NB4 (cell line): ENCODE results near the gene MSH2.
A peak's percentile ranks its signal among the peaks of the same experiment; 100 is the strongest.

ENCODE experiments used
- DNase-seq: peaks from one replicate; pipeline ENCODE4 v3.0.0; 2010; ENCODE audit warnings: low read depth
- H3K4me3 ChIP-seq: one replicate; pipeline ENCODE4 v1.5.1; 2011; ENCODE audit warnings: mild to moderate bottlenecking, low read depth, low read length, moderate library complexity
- CTCF ChIP-seq: IDR thresholded peaks from one replicate; pipeline ENCODE4 v1.5.1; 2012; ENCODE audit warnings: low read depth, low read length
- MYC ChIP-seq: IDR thresholded peaks from 2 replicates; pipeline ENCODE4 v1.6.1; 2011; ENCODE audit warnings: low read depth, low read length
- POLR2A ChIP-seq: IDR thresholded peaks from 2 replicates; pipeline ENCODE4 v1.6.1; 2011; ENCODE audit warnings: mild to moderate bottlenecking; ENCODE audit not compliant: insufficient read length; ENCODE audit errors: extremely low read depth
- TF ChIP-seq, protein P1 (sequence below): IDR thresholded peaks from 2 replicates; pipeline ENCODE4 v1.6.1; 2011; ENCODE audit warnings: low read depth, low read length

MSH2 gene

DNA sequence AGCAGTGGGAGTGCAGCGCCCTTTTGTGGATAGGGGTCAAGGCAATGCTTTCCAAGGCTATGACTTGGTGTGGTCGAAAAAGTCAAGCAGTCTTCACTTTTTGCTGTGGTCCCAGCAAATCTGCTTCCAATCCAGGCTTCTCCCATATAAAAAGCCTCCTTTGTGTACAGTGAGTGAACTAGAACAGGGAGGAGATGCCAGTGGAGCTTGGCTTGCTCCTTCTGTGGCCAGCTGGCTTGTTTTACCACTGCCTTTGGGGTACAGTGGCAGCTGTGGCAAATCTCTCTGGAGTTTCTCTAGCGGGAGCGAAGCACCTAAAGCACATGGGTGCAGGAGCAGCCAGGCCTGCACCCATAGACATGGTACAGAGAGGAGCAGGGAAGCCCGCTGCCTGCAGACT, 103.5 kb downstream of the MSH2 start:
- no peak for DNase-seq
- TF ChIP-seq POLR2A (no peak), MYC (no peak), CTCF (no peak)
- TF ChIP-seq, protein P1, sequence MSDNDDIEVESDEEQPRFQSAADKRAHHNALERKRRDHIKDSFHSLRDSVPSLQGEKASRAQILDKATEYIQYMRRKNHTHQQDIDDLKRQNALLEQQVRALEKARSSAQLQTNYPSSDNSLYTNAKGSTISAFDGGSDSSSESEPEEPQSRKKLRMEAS = no peak
- no peak overlapping the region for H3K4me3 ChIP-seq

GRCh38 chr2:47508080-47508479, 105.1 kb downstream of the MSH2 start:
- no peak overlapping the region for H3K4me3 ChIP-seq
- TF ChIP-seq MYC = no peak
- no peak for DNase-seq

DNA sequence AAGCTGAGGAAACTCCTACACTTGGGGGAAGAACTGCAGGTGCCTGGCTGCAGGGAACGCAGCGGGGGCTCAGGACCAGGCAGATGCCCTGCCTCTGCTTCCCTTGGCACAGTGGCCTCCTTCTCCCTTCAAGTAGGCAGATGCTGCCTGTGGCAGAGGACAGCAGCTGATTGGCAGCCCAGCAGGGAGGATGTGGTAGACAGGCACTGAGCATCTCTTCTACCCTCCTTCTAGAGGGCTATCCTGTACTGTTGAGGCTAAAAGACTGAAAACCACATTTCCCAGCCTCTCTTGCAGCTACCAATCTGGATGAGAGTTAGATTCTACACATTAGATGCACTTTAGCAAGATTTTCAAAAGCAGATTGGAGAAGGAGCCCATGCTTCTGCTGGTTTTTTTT, 105.7 kb downstream of the MSH2 start:
- TF ChIP-seq MYC = no peak
- no peak for TF ChIP-seq POLR2A
- TF ChIP-seq CTCF = no peak
- TF ChIP-seq, protein P1 = no peak
- DNase-seq = peak; percentile 30
- H3K4me3 ChIP-seq = no peak overlapping the region

- no peak overlapping the region for H3K4me3 ChIP-seq
- peak; percentile 66 for DNase-seq
- TF ChIP-seq CTCF (no peak), POLR2A (no peak), MYC (no peak)
- TF ChIP-seq, protein P1 = no peak
Measured at GRCh38 chr2:47509250-47509649, 106.3 kb downstream of the MSH2 start.

DNA sequence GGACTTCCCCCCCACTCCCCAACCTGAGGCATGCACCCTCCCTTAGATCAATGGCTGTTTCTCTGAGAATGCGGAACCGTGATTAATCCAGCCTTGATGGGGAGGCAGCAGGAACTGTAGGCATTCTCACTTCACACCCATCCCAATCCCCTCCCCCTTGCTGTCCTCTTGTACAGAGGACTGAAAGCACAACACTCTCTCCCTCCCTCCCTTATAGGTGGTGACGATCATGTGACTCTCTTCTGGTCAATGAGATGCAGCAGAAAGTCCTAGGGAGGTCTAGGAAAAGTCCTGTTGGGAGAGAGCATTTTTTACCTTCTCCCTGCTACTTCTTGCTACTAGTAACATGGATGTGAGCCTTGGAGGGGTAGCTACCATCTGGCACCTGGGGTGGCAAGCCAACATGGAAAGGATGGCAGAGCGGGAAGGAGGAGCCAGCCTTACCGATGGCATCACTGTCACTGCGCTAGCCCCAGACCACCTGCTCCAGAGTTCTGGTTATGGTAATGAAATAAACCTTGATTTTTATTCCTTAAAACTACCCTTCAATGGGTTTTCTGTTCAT, 106.9 kb downstream of the MSH2 start:
- no peak for DNase-seq
- TF ChIP-seq, protein P1 = no peak
- no peak for TF ChIP-seq CTCF
- TF ChIP-seq MYC = no peak
- no peak for TF ChIP-seq POLR2A
- no peak overlapping the region for H3K4me3 ChIP-seq

- TF ChIP-seq CTCF = no peak
- TF ChIP-seq, protein P1 = no peak
- no peak for TF ChIP-seq MYC
- TF ChIP-seq POLR2A = no peak
- H3K4me3 ChIP-seq = no peak overlapping the region
- no peak for DNase-seq
Measured at GRCh38 chr2:47510745-47511144, 107.8 kb downstream of the MSH2 start.
